HepG2 (cell line): ENCODE data around the gene CSTF1. TPM values are rescaled to one million over a fixed set of nuclear protein-coding genes. Genes with fewer than 3 reads are reported as not detected.

Source experiments
- ASH2L ChIP-seq: fragments of 300-600, 200-600 bp; sonication (generic); IDR thresholded peaks from 2 replicates; pipeline ENCODE4 v1.7.0; 2017; ENCODE audit warnings: low read depth, mild to moderate bottlenecking, moderate library complexity, mixed read lengths, low read length; ENCODE audit not compliant: insufficient read length
- CC2D1A ChIP-seq: sonication (generic); formaldehyde crosslinking; IDR thresholded peaks from 2 replicates; pipeline ENCODE4 v1.8.1; 2023; ENCODE audit warnings: mild to moderate bottlenecking, missing genetic modification reagents
- GTF3A ChIP-seq: sonication (generic); formaldehyde crosslinking; conservative IDR thresholded peaks from 2 replicates; pipeline ENCODE4 v1.4.0; 2020; ENCODE audit warnings: mild to moderate bottlenecking, missing genetic modification reagents
- HOXA3 ChIP-seq: sonication (generic); formaldehyde crosslinking; IDR thresholded peaks from 2 replicates; pipeline ENCODE4 v1.5.0; 2020; ENCODE audit warnings: missing genetic modification reagents
- JUNB ChIP-seq: sonication (generic); formaldehyde crosslinking; IDR thresholded peaks from 2 replicates; pipeline ENCODE4 v1.8.0; 2022; ENCODE audit warnings: missing genetic modification reagents, mild to moderate bottlenecking, borderline replicate concordance
- PRDM4 ChIP-seq: sonication (generic); formaldehyde crosslinking; IDR thresholded peaks from 2 replicates; pipeline ENCODE4 v1.9.0; 2021; ENCODE audit warnings: missing genetic modification reagents, borderline replicate concordance
- RFX1 ChIP-seq: fragments of 450-650 bp; IDR thresholded peaks from 2 replicates; pipeline ENCODE4 v1.6.1; 2017
- RFX5 ChIP-seq: IDR thresholded peaks from 2 replicates; pipeline ENCODE4 v1.6.1; 2011; ENCODE audit warnings: low read depth, low read length, improper control_type of control experiment
- RORA ChIP-seq: sonication (generic); formaldehyde crosslinking; IDR thresholded peaks from 2 replicates; pipeline ENCODE4 v1.5.0; 2020; ENCODE audit warnings: mild to moderate bottlenecking, missing genetic modification reagents, moderate library complexity
- SCMH1 ChIP-seq: sonication (generic); formaldehyde crosslinking; IDR thresholded peaks from 2 replicates; pipeline ENCODE4 v1.9.0; 2021; ENCODE audit warnings: missing genetic modification reagents, mild to moderate bottlenecking, borderline replicate concordance
- ZFYVE20 ChIP-seq: sonication (generic); formaldehyde crosslinking; IDR thresholded peaks from 2 replicates; pipeline ENCODE4 v1.8.0; 2023; ENCODE audit warnings: low read depth, mild to moderate bottlenecking, moderate library complexity, missing genetic modification reagents, borderline replicate concordance
- ZNF276 ChIP-seq: sonication (generic); formaldehyde crosslinking; IDR thresholded peaks from 2 replicates; pipeline ENCODE4 v1.4.0; 2020; ENCODE audit warnings: mild to moderate bottlenecking, low read depth, missing genetic modification reagents
- ZNF30 ChIP-seq: sonication (generic); formaldehyde crosslinking; IDR thresholded peaks from 2 replicates; pipeline ENCODE4 v1.5.0; 2020; ENCODE audit warnings: mild to moderate bottlenecking, missing genetic modification reagents
- ZNF432 ChIP-seq: sonication (generic); formaldehyde crosslinking; IDR thresholded peaks from 2 replicates; pipeline ENCODE4 v1.5.0; 2020; ENCODE audit warnings: missing genetic modification reagents, mild to moderate bottlenecking, borderline replicate concordance
- ZNF644 ChIP-seq: IDR thresholded peaks from 2 replicates; pipeline ENCODE4 v1.6.1; 2016; ENCODE audit warnings: low read depth
- polyA plus RNA-seq, 8 experiments: library from polyadenylated mRNA; depleted of rRNA in 3 of 8; stranded (reverse) in 7 of 8; unstranded in 1 of 8; fragments of >200 nt; fragmentation: Illumina TruSeq in 4 of 8; extraction: Trizol in 4 of 8; gene quantifications; 2 replicates each; pipeline versions ENCODE4 v1.2.1 to v1.2.3, GENCODE V29; 2011 to 2016; ENCODE audit warnings: low read depth in 4 of 8, missing spikeins in 1 of 8, mixed read lengths in 1 of 8; ENCODE audit not compliant: insufficient read depth in 1 of 8
- total RNA-seq, 5 experiments: library from RNA; depleted of rRNA; stranded (reverse); fragments of >200 nt; fragmentation: Illumina TruSeq; extraction: Trizol; gene quantifications; 2 replicates each; pipeline ENCODE4 v1.2.3, GENCODE V29; 2016; ENCODE audit warnings: low read depth in 1 of 5

Gene CSTF1
- total and polyA plus RNA-seq, 2 of the 13 experiments (the other 11 are each of a cell fraction or from before 2014, with no cell fraction given) = 70.9 to 100 TPM

GRCh38 chr20:56422824-56423189 is 30.4 kb downstream of the CSTF1 start (continued):
- TF ChIP-seq PRDM4 (CRISPR knock-in tag) = no peak
- 0 out of 2 replicates have a peak, but pooled peaks have one; percentile 7 for TF ChIP-seq GTF3A (CRISPR knock-in tag)
- no peak for TF ChIP-seq SCMH1 (CRISPR knock-in tag)
- no peak for TF ChIP-seq RFX1
- no peak for TF ChIP-seq ZNF276 (CRISPR knock-in tag)
- no peak for TF ChIP-seq JUNB (CRISPR knock-in tag)
- TF ChIP-seq RFX5 = no peak
- peak; percentile 44 for TF ChIP-seq ASH2L
- no peak for TF ChIP-seq RORA (CRISPR knock-in tag)
- TF ChIP-seq ZNF30 (CRISPR knock-in tag) = no peak
- no peak for TF ChIP-seq CC2D1A (CRISPR knock-in tag)
- no peak for TF ChIP-seq HOXA3 (CRISPR knock-in tag)
- TF ChIP-seq ZNF644 = no peak
- no peak for TF ChIP-seq ZFYVE20 (CRISPR knock-in tag)
- TF ChIP-seq ZNF432 (CRISPR knock-in tag) = no peak
